ENCODE measurements around the gene MCF2L.

The MCF2L gene

GRCh38 chr13:112999414-113000177 is 30.6 kb downstream of the MCF2L start:
- TF ChIP-seq, protein P1, sequence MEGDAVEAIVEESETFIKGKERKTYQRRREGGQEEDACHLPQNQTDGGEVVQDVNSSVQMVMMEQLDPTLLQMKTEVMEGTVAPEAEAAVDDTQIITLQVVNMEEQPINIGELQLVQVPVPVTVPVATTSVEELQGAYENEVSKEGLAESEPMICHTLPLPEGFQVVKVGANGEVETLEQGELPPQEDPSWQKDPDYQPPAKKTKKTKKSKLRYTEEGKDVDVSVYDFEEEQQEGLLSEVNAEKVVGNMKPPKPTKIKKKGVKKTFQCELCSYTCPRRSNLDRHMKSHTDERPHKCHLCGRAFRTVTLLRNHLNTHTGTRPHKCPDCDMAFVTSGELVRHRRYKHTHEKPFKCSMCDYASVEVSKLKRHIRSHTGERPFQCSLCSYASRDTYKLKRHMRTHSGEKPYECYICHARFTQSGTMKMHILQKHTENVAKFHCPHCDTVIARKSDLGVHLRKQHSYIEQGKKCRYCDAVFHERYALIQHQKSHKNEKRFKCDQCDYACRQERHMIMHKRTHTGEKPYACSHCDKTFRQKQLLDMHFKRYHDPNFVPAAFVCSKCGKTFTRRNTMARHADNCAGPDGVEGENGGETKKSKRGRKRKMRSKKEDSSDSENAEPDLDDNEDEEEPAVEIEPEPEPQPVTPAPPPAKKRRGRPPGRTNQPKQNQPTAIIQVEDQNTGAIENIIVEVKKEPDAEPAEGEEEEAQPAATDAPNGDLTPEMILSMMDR (IDR thresholded peaks at IDR 0.05): no peak

- TF ChIP-seq, protein P1 (IDR thresholded peaks at IDR 0.05): no peak
Measured at GRCh38 chr13:113000575-113000974, 31.6 kb downstream of the MCF2L start.

GRCh38 chr13:113001241-113002140 is 32.5 kb downstream of the MCF2L start:
- TF ChIP-seq, protein P1 (IDR thresholded peaks at IDR 0.05): no peak

GRCh38 chr13:113002206-113002912 is 33.3 kb downstream of the MCF2L start:
- TF ChIP-seq, protein P1 (IDR thresholded peaks at IDR 0.05): no peak; the same call in 1 of the 2 replicates

- TF ChIP-seq, protein P1 (IDR thresholded peaks at IDR 0.05): no peak
Measured at GRCh38 chr13:113002913-113003290, 33.9 kb downstream of the MCF2L start.

DNA sequence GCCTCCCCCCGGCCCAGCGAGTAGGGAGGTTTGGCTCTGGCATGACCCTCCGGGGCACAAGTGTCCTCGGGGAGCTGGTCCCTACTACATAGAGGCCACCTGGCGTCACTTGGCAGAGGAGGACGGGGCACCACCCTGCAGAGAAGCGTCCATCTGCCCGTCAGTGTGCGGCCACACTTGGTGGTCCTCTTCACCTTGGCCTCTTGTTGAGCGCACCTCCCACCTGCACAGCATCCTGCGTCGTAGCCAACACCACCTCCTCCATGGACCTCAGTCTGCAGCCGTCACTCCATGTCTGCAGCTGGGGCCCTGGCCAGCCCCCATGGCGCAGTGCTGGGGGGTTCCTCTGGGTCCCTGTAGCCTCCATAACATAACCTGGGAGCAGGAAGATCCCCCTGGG is 35.1 kb downstream of the MCF2L start:
- TF ChIP-seq, protein P1 (IDR thresholded peaks at IDR 0.05): no peak

All from LNCAP (cell line).